ENCODE data around the gene CDK18.

The CDK18 gene

DNA sequence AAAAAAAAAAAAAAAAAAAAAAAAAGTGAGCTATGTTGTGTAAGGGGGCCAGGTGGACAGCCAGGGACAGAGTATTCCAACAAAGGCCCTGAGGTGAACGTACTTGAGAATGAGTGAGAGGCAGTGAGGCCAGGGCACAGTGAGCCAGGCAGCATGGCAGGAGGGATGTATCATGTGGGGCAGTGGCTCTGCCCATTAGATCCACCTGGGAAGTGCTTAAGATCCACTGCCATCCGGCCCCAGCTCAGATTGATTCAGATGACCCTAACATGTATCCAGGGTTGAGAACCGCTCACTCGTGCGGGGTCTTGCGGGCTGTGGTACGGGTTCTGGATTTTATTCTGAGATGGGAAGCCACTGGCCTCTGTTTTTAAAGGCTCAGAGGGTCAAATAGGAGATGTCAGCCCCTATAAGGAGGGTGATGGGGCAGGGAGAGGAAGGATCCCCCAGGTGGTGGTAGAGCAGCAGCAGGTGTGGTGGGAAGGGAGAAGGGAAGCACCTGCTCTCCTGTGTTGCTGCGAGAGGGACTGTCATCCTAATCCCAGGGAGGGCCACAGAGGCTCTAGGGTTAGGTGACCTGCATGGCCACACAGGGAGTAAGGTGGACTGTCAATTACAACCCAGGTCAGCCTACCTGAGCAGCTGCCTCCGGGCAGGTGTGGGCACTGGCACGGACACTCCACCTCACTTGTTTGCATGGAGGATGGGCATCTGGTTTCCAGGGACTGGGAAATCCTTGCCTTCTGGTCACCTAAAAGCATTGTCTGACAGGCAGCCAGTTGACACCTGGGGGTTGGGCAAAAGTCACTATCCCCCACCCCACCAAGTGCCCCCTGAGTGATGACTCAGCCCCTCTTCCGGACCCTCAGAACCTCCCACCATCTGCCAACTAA is 31.6 kb downstream of the CDK18 start:
- DNase-seq (ENCODE audit: low read depth in 3 of 3, low spot score in 1 of 3) = no peak

DNA sequence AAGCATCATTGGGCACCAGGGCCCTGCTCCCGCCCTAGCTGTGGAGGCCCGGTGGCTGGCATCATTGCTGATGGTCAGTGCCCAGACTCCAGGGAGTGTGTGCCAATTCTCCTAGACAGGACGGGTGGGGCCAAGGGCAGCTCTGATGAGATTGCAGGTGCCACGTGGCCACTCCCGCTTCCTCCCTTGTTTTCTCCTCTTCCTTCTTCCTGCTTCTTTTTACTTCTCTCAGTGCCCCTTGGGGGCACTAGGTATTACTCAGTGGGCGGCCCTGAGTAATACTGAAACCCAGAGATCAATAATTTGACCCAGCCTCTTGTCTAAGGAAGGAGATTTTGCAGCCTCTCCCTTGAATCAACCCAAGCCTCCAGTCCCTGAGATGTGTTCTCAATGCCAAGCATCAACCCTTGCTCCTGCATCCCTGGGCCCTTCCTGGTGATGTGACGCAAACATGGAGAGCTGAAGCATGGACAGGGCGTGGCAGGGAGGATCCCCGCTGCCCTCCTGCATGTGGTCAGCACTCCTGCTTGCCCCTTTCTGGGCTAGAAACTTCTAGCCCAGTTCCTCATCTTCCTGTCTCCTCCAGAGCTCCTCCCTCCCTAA is 32.4 kb downstream of the CDK18 start:
- no peak for DNase-seq (ENCODE audit: low read depth in 3 of 3, low spot score in 1 of 3)

DNA sequence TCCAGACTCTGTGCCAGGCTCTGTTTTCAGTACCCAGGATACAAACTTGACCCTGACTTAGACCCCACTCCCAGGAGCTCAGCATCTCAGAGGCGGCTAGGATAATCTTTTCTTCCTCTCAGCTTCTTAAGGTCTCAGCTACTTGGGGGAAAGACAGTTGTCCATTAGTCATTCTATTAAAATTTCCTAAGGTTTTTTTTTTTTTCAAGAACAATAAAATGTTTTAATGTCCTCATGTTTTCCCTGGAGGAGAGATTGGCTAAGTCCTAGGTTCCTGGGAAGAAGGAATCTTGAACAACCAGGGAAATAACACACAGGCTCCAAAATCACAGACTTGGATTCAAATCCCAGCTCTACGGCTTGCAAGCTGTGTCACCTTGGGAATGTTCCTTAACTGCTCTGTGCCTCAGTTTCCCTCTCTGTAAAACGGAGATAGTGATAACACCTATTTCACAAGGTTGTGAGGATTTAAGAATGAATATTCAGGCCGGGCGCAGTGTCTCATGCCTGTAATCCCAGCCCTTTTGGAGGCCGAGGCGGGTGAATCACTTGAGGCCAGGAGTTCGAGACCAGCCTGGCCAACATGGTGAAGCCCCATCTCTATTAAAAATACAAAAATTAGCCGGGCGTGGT is 33.0 kb downstream of the CDK18 start:
- DNase-seq (ENCODE audit: low read depth in 3 of 3, low spot score in 1 of 3) = no peak

DNA sequence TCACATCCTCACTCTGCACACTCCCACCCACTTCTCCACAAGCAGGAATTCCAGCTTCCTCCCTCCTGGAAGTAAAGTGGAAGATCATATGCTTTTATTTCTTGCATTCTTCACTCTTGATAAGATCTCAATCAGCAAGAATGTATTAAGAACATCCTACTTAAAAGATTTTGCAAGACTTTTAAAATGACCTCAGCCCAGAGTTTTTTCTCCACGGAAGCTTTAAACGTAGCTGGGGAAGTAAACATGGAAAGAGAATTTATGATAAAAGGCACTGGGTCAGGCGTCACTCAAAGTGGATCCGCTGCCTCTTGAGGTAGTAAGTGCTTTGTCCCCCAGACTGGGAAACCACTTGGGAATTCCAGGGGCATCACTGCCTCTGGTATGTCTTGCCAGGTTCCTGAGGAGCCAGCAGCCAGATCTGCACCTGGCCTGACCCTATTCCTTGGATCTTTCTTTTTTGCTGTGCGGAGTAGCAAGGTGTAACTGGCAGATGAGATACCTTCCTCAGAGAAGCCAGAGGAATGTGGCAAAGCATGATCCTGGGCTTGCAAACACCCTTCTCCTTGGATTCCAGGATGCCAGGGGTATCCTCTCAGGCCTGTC is 33.9 kb downstream of the CDK18 start:
- no peak for DNase-seq (ENCODE audit: low read depth in 3 of 3, low spot score in 1 of 3)

DNA sequence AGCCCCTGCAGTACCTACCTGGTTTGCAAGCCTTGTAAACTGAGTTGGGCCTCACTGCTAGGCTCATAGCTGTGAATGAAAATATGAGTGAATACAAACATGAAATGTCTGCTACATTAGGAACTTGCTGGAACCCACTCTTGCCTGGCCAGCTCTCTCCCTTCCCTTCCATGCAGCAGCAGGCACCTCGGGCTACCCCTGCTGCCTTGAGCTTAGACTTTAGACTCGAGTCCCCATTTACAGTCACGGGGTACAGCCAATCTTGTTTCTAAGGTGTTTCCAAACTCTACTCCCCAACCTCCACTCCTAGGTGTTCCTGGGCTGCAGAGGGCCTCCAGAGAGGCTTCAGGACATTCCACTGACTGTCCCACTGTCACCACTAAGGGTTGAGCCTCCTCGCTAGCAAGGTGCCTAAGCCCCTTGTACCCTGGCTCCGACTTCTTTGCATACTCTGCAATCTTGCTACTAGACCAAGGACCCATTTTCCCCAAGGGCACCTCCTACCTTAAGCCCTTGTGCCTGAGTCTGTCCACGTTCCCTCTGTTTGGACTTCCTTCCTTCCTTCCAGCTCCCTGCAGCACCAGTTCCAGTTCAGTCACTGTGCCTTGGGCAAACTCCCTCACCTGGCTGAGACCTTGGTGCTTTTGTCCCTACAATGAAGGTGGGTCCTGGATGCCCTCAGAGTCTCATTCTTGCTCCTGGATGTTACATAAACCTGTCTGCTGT is 36.9 kb downstream of the CDK18 start:
- DNase-seq (ENCODE audit: low read depth in 3 of 3, low spot score in 1 of 3) = no peak

DNA sequence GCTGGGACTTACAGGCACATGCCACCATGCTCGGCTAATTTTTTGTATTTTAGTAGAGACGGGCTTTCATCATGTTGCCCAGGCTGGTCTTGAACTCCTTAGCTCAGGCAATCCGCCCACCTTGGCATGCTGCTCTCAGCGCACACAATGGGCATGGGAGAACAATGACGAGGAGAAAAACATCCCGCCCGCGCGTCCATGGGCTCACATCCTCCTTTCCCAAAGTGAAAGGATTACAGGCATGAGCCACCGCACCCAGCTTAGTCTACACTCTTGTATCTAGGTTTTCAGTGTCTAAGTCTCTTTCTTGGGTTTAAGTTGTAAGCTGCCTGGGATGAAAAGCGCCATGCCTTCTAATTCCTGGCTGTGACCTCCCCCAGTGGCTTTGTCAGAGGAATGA is 37.9 kb downstream of the CDK18 start:
- no peak for DNase-seq (ENCODE audit: low read depth in 3 of 3, low spot score in 1 of 3)

DNA sequence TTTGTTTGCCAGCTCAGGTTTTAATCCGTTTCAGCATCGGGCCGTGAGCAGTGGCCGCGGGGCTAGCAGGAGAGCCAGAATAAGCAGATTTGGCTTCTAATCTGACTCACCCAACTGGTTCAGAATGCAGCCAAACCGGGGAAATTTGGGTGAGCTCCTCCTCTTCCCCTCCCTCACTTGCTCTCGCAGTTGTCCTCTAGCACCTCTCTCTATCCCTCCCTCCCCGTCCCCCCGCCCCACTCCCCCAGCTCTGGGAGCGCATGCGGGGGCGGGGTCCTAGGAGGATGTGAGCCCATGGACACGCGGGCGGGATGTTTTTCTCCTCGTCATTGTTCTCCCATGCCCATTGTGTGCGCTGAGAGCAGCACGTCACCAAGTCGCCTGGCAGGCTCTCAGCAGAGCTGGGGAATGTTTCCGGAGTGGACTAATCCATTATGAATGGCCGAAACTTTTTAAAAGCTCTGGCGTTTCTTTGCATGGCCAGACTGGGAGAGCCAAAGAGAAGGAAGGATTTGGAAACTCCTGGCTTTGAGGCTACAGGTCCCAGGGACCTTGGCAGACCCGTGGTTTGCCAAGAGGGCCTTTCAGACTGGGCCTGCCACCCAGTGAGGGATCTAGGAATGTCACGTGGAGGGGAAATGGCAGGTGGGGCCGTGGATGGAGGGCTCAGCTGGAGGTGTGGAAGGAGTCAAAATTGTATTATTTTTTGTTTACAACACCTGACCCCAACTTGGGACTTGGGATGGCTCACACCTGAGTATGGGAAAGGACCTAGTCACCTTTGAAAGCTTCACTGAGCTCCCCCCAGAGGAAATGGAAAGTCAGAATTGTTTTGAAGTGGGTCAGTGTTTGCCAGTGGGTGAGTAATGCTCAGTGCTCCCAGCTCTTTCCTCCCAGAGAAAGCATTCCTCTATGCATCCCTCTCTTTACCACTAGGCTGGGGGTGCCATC is 39.2 kb downstream of the CDK18 start:
- DNase-seq (ENCODE audit: low read depth in 3 of 3, low spot score in 1 of 3) = no peak

DNA sequence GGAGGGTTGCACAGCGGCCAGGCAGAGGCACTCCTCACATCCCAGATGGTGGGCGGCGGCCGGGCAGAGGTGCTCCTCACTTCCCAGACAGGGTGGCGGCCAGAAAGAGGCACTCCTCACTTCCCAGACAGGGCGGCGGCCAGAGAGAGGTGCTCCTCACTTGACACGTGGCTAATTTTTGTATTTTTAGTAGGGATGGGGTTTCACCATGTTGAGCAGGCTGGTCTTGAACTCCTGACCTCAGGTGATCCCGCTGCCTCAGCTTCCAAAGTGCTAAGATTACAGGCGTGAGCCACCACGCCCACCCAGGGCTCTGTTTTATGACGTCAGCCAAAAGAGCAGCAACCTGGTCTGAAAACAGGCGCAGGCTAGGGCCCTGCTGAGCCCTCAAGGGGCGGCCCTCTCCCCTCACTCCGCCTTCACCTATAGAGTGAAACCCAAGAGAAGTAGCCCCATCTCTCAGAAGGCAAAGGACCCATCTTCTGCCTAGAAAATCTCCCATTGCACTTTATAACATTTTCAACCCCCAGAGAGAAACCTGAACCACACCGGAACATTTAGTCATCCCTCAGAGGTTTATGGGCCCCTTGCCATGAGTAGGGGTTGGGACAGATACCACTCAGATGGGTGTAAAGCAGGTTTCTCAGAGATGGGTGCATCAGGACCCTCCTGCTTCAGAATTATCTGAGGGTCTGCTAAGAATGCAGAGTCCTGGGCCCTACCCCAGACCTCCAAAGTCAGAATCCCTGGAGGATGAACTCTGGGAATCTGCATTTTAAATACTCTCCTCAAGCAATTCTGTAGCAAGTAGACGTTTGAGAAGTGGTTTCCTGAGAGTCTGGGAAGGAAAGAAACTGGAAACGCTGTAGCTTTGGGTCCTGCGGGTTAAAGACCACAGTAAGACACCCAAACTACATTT is 40.8 kb downstream of the CDK18 start:
- DNase-seq (ENCODE audit: low read depth in 3 of 3, low spot score in 1 of 3) = no peak

DNA sequence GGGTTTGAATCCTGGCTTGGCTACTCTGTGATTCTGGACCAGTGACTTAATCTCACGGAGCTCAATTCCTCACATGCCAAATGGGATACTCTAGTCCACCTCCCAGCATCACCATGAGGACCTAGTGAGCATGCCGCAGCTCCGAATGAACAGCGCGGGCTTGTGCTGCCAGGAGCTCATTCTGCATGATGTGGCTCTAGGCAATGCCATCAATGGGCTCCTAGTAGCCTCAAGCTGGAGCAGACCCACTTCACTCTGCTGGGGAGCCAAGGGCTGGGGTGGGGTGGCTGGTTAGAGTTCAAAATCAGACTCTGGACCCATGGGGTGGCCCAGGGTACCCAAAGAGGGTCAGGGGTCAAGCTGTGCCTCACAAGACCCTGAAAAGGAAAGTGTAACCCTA is 41.5 kb downstream of the CDK18 start:
- no peak for DNase-seq (ENCODE audit: low read depth in 3 of 3, low spot score in 1 of 3)

DNA sequence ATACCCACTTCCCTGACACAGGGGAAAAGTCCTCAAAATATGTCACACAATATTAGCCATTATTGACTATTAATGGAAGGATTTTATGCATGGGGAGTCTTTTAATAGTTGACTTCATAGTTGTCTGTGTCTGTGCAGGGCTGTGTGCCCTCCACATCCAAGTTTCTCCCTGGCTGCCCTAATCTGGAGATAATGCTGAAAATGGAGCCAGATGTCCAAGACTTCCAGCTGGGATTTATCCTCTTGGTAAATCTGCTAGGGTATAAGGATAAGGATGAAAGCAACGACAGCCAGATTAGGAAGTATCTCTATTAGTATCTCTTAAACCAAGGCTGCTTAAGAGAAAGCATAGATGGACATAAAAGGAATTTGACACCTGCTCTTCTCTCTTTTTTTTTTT is 42.1 kb downstream of the CDK18 start:
- DNase-seq (ENCODE audit: low read depth in 3 of 3, low spot score in 1 of 3) = no peak

DNA sequence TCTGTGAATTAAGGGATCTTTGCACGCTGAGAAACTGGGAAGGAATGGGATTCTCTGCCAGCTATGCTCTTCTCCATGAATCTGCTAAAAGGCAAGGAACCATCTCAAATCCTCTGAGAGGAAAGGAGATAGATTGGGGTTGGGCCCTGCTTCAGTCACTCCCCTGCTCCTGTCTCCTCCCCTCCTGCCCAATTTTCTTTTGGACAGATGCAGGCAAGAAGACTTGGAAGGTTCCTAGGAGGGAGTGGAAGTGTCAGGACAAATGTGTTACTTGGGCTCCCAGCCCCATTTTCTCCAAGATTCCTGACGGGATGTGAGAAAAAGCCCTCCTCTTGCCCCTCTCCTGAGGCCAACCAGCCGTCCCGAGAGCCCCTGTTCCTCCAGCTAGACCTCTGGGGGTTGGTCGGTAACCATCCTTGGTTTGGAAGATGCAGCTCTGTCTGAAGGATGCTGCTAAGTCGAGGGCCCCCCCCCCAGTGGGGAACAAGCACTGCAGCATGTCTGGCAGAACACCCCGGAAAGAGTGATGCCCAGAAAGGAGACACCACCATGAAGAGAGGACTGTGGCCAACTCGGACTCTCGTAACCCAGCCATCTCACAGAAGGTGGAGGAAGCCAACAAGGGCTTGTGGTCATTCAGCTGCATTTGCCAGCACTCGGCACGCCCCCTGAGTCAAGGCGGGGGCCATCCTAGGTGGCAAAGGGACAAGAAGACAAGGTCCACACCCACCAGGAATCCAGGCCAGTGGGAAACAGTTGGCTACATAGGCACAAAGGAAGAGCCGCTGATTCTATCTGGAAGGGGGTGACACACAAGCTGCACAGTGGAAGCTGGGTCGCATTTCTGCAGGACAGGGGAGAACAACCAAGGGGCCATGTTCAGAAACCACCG is 43.7 kb downstream of the CDK18 start:
- DNase-seq (ENCODE audit: low read depth in 3 of 3, low spot score in 1 of 3) = no peak

DNA sequence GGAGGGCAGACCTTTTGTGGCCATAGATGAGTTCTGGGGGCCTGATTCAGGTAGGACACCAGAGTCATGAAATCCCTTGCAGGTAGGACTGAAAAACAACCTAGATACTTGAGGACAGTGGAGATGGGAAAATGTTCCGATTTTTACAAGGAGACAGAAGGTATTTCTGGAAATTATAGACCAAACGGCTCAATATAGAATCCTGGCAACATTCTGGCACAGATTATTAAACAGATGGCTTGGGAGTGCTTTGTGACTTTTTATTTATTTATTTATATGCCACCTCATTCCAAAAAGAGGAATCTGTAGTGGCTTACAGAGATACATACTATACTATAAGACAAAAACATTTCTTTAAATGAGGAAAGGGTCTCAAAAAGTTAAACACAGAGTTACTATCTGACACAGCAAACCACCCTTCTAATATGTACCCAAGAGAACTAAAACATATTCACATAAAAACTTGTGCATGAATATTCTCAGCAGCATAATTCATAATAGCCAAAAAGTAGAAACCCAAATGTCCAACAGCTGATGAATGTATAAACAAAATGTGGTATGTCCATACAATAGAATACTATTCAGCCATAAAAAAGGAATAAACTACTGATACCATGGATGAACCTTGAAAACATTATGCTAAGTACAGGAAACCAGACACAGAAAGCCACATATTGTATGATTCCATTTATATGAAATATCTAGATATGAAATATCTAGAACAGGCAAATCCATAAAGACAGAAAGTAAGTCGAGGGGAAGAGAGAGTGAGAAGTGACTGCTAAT is 49.8 kb downstream of the CDK18 start:
- no peak for DNase-seq (ENCODE audit: low read depth in 3 of 3, low spot score in 1 of 3)

DNA sequence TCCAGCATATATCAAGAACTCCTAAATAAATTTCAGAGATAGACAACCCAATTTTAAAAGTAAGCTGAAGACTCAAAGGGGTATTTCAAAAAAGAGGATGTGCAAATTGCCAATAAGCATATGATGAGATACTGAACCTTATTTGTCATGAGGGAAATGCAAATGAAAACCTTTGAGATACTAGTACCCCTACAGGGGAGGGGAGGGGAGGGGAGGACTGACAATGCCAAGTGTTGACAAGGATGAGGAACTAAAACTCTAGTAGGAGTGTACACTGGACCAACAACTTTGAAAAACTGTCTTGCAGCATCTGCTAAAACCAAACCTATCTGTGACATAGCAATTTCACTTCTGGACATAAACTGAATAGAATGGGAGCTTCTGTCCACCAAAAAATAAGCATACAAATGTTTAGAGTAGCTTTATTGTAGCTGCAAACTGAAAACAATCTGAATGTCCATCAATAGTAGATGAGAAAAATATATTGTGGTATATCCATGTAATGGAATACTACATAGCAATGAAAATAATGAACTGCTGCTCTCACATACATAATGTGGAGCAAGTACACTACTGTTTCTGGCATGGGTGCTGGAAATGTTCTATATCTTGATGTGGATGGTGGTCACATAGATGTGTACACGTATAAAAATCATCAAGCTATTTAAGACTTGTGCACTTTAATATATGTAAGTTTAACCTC is 57.2 kb downstream of the CDK18 start:
- DNase-seq (ENCODE audit: low read depth in 3 of 3, low spot score in 1 of 3) = no peak

DNA sequence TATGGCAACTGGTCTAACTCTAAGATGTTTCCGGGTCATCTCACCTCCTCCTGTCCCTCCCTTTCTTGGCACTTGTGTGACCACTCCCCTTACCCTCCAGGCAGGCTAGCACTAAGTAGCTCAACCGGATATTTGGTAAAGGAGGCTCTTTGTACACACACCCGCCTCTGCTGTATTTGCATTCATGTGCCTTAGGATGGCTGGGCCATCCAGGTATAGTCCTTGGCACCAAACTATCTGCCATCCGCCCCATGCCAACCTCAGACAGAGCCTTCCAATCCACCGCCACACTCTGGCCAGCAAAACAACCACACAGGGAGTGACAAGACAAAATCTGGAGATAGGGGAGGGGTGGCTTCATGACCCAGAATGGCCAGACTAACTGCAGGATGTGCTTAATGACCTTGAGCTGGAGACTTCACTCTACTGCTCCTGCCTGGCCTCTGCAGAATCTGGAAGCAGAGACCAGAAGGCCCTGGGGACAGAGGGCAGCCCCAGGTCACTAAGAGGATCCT is 59.5 kb downstream of the CDK18 start:
- DNase-seq (ENCODE audit: low read depth in 3 of 3, low spot score in 1 of 3) = no peak

DNA sequence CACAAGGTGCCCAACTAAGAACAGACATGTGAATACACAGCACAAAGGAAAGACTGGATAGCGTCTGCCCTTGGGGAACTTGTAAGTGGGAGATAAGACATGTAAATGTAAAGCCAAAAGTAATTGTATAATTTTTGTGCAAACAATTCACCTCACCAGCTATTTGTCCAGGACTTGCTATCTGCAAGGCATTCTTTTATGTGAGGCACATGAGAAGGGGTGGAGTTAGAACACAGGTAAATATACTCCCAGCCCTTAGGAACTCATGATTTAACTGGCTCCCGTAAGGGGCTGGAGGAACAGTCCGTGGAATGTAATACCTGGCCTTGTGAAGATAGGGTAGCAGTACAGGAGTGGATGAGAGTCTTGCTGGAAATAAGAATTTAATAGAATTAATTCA is 61.3 kb downstream of the CDK18 start:
- DNase-seq (ENCODE audit: low read depth in 3 of 3, low spot score in 1 of 3) = no peak

DNA sequence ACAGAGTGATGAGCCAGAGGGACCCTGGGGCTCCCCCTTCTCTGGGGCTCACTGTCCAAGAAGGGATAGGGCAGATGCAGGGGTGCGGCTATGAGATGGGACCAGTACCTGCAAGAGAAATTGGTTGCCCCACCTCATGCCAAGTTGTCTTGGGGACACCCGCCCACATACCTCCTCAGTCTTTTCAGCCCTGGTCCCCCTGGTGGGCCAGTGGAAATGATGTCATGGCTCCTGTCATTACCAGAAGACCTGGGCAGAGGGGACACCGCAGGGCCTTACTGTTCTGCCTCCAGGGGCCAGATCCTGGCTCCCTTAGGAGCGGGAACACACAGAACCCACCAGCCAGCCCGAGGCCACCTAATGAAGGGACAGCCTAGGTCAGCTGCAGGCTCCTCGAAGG is 63.2 kb downstream of the CDK18 start:
- no peak for DNase-seq (ENCODE audit: low read depth in 3 of 3, low spot score in 1 of 3)

DNA sequence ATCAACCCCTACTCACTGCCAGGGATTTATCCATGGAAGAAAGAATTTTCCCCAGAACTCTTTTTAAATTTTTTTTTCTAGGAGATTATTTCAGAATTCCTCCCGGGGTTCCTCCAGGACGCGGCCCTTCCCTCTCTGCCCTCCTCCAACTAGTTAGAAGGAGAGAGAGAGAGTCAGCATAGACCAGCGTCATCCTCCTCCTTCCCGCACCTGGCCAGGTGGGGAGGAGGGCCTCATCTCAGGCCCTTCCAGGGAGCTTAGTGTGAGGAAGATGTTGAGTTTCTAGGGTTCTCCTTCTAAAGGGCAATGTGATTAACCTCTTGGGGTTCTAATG is 63.6 kb downstream of the CDK18 start:
- no peak for DNase-seq (ENCODE audit: low read depth in 3 of 3, low spot score in 1 of 3)

Measured in stimulated activated CD4-positive, alpha-beta T cell treated with anti-CD3 and anti-CD28 coated beads, TNF-alpha, amount 100 ng/mL, for 1 hour (primary cell).